ENCODE results near the gene DNAH10. TPM values are rescaled to one million over a fixed set of nuclear protein-coding genes. Genes with fewer than 3 reads are reported as not detected.

The DNAH10 gene
- total RNA-seq, 1 experiment from 2014 or later = 0.14 TPM

DNA sequence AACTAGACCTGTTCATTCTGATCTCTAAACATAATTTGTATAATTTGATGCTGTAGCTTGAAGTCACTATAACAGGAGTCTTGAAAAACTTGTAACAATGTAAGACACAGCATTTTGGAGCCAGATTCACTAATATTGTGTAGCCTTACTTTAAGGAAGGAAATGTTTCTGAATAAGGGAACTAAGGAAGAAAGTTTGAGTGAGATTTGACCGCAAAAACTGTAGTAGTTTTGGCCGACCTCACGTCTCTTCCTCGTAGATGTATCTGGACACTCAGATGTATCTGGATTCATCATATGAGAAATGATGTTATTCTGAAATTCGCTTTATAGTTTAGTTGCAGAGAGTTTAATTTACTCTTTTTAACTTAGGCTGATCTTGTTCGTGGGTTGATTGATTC, 13.9 kb upstream of the DNAH10 start:
- peaks cover 9% of the 10 kb centered on the region for H3K36me3 Mint-ChIP-seq (ENCODE audit: insufficient read depth, unreplicated experiment)
- H3K4me1 Mint-ChIP-seq (ENCODE audit: low read depth, unreplicated experiment) = no peaks in the 10 kb centered on the region
- H3K27ac Mint-ChIP-seq (ENCODE audit: unreplicated experiment) = no peak overlapping the region
- CTCF ChIA-PET = no interaction called here
- intact Hi-C loops (cut with micrococcal nuclease; ENCODE audit: unreplicated experiment) = no loop called here
- no peaks in the 10 kb centered on the region for H3K27me3 Mint-ChIP-seq (ENCODE audit: unreplicated experiment)
- BruUV-seq (replicated peaks) = no TSS peak
- no peaks in the 10 kb centered on the region for H3K9me3 Mint-ChIP-seq (ENCODE audit: low read depth, unreplicated experiment)
- H3K4me3 Mint-ChIP-seq (ENCODE audit: low read depth, unreplicated experiment) = no peak overlapping the region
- TF ChIP-seq, protein P1, sequence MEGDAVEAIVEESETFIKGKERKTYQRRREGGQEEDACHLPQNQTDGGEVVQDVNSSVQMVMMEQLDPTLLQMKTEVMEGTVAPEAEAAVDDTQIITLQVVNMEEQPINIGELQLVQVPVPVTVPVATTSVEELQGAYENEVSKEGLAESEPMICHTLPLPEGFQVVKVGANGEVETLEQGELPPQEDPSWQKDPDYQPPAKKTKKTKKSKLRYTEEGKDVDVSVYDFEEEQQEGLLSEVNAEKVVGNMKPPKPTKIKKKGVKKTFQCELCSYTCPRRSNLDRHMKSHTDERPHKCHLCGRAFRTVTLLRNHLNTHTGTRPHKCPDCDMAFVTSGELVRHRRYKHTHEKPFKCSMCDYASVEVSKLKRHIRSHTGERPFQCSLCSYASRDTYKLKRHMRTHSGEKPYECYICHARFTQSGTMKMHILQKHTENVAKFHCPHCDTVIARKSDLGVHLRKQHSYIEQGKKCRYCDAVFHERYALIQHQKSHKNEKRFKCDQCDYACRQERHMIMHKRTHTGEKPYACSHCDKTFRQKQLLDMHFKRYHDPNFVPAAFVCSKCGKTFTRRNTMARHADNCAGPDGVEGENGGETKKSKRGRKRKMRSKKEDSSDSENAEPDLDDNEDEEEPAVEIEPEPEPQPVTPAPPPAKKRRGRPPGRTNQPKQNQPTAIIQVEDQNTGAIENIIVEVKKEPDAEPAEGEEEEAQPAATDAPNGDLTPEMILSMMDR (IDR thresholded peaks at IDR 0.05; ENCODE audit: unreplicated experiment) = no peak
- DNase-seq = no peak

DNA sequence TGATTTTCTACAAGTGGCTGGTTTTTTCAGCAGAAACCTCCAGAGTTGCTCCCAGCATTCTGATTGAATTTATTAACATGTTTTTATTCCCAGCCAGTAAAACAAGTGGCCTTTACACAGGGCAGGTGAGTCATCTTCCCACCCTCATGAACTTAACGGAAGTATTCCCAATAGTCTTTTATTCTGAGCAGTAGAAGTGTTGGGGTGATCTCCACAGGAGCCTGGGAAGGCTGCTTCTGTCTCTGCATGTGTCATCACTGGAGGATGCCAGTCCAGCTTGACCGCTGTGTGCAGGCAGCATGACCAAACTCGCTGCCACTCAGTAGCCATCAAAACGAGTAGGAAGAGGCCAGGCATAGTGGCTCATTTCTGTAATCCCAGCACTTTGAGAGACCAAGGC, 13.4 kb upstream of the DNAH10 start:
- no peak overlapping the region for H3K4me3 Mint-ChIP-seq (ENCODE audit: low read depth, unreplicated experiment)
- H3K4me1 Mint-ChIP-seq (ENCODE audit: low read depth, unreplicated experiment) = no peaks in the 10 kb centered on the region
- peaks cover 6% of the 10 kb centered on the region for H3K36me3 Mint-ChIP-seq (ENCODE audit: insufficient read depth, unreplicated experiment)
- intact Hi-C loops (cut with micrococcal nuclease; ENCODE audit: unreplicated experiment) = no loop called here
- DNase-seq = no peak
- no peak overlapping the region for H3K27ac Mint-ChIP-seq (ENCODE audit: unreplicated experiment)
- no peaks in the 10 kb centered on the region for H3K27me3 Mint-ChIP-seq (ENCODE audit: unreplicated experiment)
- BruUV-seq (replicated peaks) = no TSS peak
- no peaks in the 10 kb centered on the region for H3K9me3 Mint-ChIP-seq (ENCODE audit: low read depth, unreplicated experiment)
- CTCF ChIA-PET = no interaction called here
- TF ChIP-seq, protein P1 (IDR thresholded peaks at IDR 0.05; ENCODE audit: unreplicated experiment) = no peak

DNA sequence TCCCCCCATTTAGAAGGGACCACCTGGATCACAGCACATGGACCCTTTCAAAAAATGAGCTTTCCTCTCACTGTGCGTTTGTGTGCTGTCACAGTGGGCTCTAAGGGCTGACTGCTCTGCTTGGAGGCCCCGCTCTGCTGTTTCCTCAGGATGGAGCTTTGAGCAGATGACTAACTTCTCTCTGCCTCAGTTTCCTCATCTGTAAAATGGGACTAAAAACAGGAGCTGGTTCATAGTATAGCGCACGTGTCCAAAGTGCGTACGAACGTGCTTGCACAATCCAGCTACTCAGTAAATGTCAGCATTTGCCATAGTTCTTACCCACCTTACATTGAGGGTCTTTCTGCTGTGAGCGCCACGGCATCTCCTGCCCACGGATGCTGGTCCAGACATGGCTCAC, 12.7 kb upstream of the DNAH10 start:
- Mint-ChIP-seq H3K36me3 (ENCODE audit: insufficient read depth, unreplicated experiment) (peaks cover 9% of the 10 kb centered on the region), H3K4me1 (ENCODE audit: low read depth, unreplicated experiment) (no peaks in the 10 kb centered on the region), H3K27me3 (ENCODE audit: unreplicated experiment) (no peaks in the 10 kb centered on the region), H3K9me3 (ENCODE audit: low read depth, unreplicated experiment) (no peaks in the 10 kb centered on the region), H3K27ac (ENCODE audit: unreplicated experiment) (no peak overlapping the region), H3K4me3 (ENCODE audit: low read depth, unreplicated experiment) (no peak overlapping the region)
- no peak for DNase-seq
- CTCF ChIA-PET = no interaction called here
- TF ChIP-seq, protein P1 (IDR thresholded peaks at IDR 0.05; ENCODE audit: unreplicated experiment) = no peak
- BruUV-seq (replicated peaks) = no TSS peak
- intact Hi-C loops (cut with micrococcal nuclease; ENCODE audit: unreplicated experiment) = no loop called here

DNA sequence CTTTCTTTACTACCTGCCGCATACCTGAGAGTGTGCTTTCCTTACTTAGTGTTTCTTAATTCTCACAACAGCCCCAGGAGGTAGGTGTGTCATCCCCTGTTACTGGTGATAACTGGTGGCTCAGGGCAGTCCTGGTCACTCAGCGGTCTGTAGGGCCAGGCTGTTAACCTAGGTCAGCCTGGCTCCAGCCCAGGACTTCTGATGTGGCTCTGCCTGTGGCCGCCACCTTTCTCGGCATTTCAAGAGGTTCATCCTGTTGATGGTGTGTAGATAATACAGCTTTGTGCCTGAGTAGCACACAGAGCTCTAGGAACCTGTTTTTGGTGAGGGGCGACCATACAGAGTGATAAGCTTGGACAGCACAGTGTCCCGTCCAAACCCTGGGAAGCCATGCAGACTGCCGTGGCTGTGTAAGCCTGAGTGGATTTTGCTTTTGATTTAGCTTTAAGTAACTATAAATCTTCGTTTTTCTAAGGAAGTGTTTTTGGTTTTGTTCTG, 11.9 kb upstream of the DNAH10 start:
- TF ChIP-seq, protein P1 (IDR thresholded peaks at IDR 0.05; ENCODE audit: unreplicated experiment) = no peak
- H3K9me3 Mint-ChIP-seq (ENCODE audit: low read depth, unreplicated experiment) = no peaks in the 10 kb centered on the region
- no peaks in the 10 kb centered on the region for H3K4me1 Mint-ChIP-seq (ENCODE audit: low read depth, unreplicated experiment)
- intact Hi-C loops (cut with micrococcal nuclease; ENCODE audit: unreplicated experiment) = no loop called here
- H3K27me3 Mint-ChIP-seq (ENCODE audit: unreplicated experiment) = no peaks in the 10 kb centered on the region
- CTCF ChIA-PET = no interaction called here
- BruUV-seq (replicated peaks) = no TSS peak
- no peak overlapping the region for H3K4me3 Mint-ChIP-seq (ENCODE audit: low read depth, unreplicated experiment)
- no peak for DNase-seq
- peaks cover 16% of the 10 kb centered on the region for H3K36me3 Mint-ChIP-seq (ENCODE audit: insufficient read depth, unreplicated experiment)
- H3K27ac Mint-ChIP-seq (ENCODE audit: unreplicated experiment) = no peak overlapping the region

Measured in Calu3 (cell line).